GM12878 (cell line): ENCODE results near the gene TMX4. TPM values are rescaled to one million over a fixed set of nuclear protein-coding genes. Genes with fewer than 3 reads are reported as not detected.

Source experiments
- BACH1 ChIP-seq: fragments of 450-650 bp; IDR thresholded peaks from 2 replicates; pipeline ENCODE4 v1.6.1; 2017; ENCODE audit warnings: mild to moderate bottlenecking, borderline replicate concordance
- DPF2 ChIP-seq: fragments of 450-650 bp; IDR thresholded peaks from 2 replicates; pipeline ENCODE4 v1.6.1; 2017; ENCODE audit warnings: mild to moderate bottlenecking
- ETV6 ChIP-seq, 2 experiments: fragments of 450-650 bp in 1 of 2; IDR thresholded peaks in 1 of 2; conservative IDR thresholded peaks in 1 of 2; 2 replicates each; pipeline ENCODE4 v1.6.1; 2014; ENCODE audit warnings: antibody characterized with exemption in 1 of 2, borderline replicate concordance in 1 of 2, low read depth in 1 of 2, mild to moderate bottlenecking in 1 of 2, moderate library complexity in 1 of 2
- MYC ChIP-seq: IDR thresholded peaks from 2 replicates; pipeline ENCODE4 v1.6.1; 2011; ENCODE audit warnings: mild to moderate bottlenecking, low read length, moderate library complexity, inconsistent platforms; ENCODE audit not compliant: insufficient read depth, insufficient replicate concordance, insufficient read length, severe bottlenecking
- SUZ12 ChIP-seq: fragments of 200-600 bp; sonication (generic); IDR thresholded peaks from one replicate; pipeline ENCODE4 v1.6.1; 2018; ENCODE audit warnings: antibody characterized with exemption, mild to moderate bottlenecking; ENCODE audit not compliant: unreplicated experiment
- TCF12 ChIP-seq: IDR thresholded peaks from 2 replicates; pipeline ENCODE4 v1.6.1; 2011; ENCODE audit warnings: low read depth, mild to moderate bottlenecking, low read length
- TCF7 ChIP-seq: IDR thresholded peaks from 2 replicates; pipeline ENCODE4 v1.6.1; 2014; ENCODE audit warnings: antibody characterized with exemption, borderline replicate concordance
- ZNF384 ChIP-seq: IDR thresholded peaks from 2 replicates; pipeline ENCODE4 v1.6.1; 2012; ENCODE audit warnings: low read depth, mild to moderate bottlenecking, low read length, improper control_type of control experiment, borderline replicate concordance
- ZNF687 ChIP-seq: fragments of 450-650 bp; IDR thresholded peaks from 2 replicates; pipeline ENCODE4 v1.6.1; 2017; ENCODE audit warnings: mild to moderate bottlenecking, moderate library complexity
- polyA plus RNA-seq, 11 experiments: library from polyadenylated mRNA; depleted of rRNA in 4 of 11; unstranded in 6 of 11; stranded (reverse) in 5 of 11; fragments of >200 nt; fragmentation: Nextera tagmentation in 4 of 11; fragmentation: Illumina TruSeq in 1 of 11; extraction: Ambion mirVana in 4 of 11; extraction: Trizol in 1 of 11; gene quantifications; 1 replicate in 1 of 11; 2 replicates in 10 of 11; pipeline versions ENCODE4 v1.2.1 to v1.2.3, GENCODE V29; 2011 to 2016; ENCODE audit warnings: inconsistent platforms in 2 of 11, missing spikeins in 2 of 11, low read depth in 1 of 11
- total RNA-seq, 4 experiments: library from RNA; depleted of rRNA in 3 of 4; stranded (reverse); fragments of >200 nt in 3 of 4; fragmentation: Illumina TruSeq in 1 of 4; extraction: Trizol in 1 of 4; gene quantifications; 2 replicates each; pipeline versions ENCODE4 v1.2.1 to v1.2.3, GENCODE V29; 2013 to 2021
- TF ChIP-seq, protein P1 (sequence below): fragments of 450-650 bp; IDR thresholded peaks from 2 replicates; pipeline ENCODE4 v1.6.1; 2017; ENCODE audit warnings: antibody characterized with exemption, mild to moderate bottlenecking, moderate library complexity

TMX4 gene
- total and polyA plus RNA-seq, 10 of the 15 experiments (the other 5 are each of a cell fraction or from before 2014, with no cell fraction given): 3.9 to 19.9 (median 11.1) TPM

GRCh38 chr20:8036771-8037170, 17.2 kb upstream of the TMX4 start (continued):
- TF ChIP-seq, protein P1, sequence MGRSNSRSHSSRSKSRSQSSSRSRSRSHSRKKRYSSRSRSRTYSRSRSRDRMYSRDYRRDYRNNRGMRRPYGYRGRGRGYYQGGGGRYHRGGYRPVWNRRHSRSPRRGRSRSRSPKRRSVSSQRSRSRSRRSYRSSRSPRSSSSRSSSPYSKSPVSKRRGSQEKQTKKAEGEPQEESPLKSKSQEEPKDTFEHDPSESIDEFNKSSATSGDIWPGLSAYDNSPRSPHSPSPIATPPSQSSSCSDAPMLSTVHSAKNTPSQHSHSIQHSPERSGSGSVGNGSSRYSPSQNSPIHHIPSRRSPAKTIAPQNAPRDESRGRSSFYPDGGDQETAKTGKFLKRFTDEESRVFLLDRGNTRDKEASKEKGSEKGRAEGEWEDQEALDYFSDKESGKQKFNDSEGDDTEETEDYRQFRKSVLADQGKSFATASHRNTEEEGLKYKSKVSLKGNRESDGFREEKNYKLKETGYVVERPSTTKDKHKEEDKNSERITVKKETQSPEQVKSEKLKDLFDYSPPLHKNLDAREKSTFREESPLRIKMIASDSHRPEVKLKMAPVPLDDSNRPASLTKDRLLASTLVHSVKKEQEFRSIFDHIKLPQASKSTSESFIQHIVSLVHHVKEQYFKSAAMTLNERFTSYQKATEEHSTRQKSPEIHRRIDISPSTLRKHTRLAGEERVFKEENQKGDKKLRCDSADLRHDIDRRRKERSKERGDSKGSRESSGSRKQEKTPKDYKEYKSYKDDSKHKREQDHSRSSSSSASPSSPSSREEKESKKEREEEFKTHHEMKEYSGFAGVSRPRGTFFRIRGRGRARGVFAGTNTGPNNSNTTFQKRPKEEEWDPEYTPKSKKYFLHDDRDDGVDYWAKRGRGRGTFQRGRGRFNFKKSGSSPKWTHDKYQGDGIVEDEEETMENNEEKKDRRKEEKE: no peak
- no peak for TF ChIP-seq ZNF384
- TF ChIP-seq ZNF687: no peak
- no peak for TF ChIP-seq TCF7
- no peak for TF ChIP-seq DPF2
- TF ChIP-seq MYC: no peak
- no peak for TF ChIP-seq SUZ12
- no peak for TF ChIP-seq BACH1
- TF ChIP-seq TCF12: no peak
- TF ChIP-seq ETV6 (conservative IDR thresholded peaks at IDR 0.05 in 1 of 2, IDR thresholded peaks at IDR 0.05 in 1 of 2; ENCODE audit: borderline replicate concordance in 1 of 2, low read depth in 1 of 2): no peak
